Stimulated activated CD4-positive, alpha-beta T cell treated with anti-CD3 and anti-CD28 coated beads, Interleukin-15, amount 100 ng/mL, for 1 hour (primary cell): ENCODE data around the gene MT1A.

ENCODE experiments used
- DNase-seq, 2 donors: peaks; one replicate each; pipeline ENCODE4 v3.0.0-alpha.2; 2020; ENCODE audit warnings: low read depth in 1 of 2, low spot score in 1 of 2

MT1A gene

GRCh38 chr16:56630134-56630533 is 8.3 kb upstream of the MT1A start:
- no peak for DNase-seq

DNA sequence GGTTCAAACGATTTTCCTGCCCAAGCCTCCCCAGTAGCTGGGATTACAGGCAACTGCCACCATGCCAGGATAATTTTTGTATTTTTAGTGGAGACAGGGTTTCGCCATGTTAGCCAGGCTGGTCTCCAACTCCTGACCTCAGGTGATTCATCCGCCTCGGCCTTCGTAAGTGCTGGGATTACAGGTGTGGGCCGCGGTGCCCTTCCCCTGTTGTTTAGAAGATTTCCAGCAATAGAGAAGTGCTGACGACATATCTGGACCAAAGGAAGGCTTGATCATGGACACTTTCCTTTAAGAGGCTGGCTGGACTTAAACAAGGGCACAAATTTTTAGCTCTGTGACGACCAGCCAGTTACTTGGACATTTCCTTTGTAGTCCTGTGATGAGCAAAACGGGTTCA is 7.3 kb upstream of the MT1A start:
- no peak for DNase-seq

DNA sequence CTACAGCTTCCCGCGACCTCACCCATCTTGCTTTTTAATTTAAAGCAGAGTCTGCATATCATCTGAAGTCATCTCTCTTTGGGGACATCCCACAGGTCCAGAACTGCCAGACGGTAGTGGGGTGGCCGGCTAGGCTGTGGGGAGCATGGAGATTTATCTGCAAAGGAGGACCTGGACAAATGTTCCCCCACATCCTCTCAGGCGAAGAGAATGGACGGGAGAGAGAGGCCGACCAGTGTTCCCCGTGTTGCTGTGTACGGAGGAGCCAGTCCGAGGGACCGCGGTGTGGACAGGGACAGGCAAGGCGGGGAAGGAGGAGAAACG is 6.7 kb upstream of the MT1A start:
- no peak for DNase-seq

GRCh38 chr16:56632156-56632847 is 6.2 kb upstream of the MT1A start, which contains the start of gene MT1M:
MT1M (plus strand) TSS chr16:56632659; CDS start chr16:56632732, 73 bp downstream.
- DNase-seq, result no peak

- no peak for DNase-seq
Observed at GRCh38 chr16:56632848-56633365, 5.6 kb upstream of the MT1A start.

DNA sequence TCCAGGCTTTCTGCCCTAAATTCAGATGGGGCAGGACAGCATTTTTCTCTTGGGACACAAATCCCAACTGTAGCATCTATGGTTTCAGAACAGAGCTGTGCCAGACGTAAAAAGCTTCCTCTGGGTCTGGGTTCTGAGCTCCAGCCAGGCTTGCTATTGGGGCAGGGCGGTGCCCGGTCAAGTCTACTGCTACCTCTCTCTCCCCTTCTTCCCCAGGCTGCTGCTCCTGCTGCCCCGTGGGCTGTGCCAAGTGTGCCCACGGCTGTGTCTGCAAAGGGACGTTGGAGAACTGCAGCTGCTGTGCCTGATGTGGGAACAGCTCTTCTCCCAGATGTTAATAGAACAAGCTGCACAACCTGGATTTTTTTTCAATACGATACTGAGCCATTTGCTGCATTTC is 4.9 kb upstream of the MT1A start:
- no peak for DNase-seq

DNA sequence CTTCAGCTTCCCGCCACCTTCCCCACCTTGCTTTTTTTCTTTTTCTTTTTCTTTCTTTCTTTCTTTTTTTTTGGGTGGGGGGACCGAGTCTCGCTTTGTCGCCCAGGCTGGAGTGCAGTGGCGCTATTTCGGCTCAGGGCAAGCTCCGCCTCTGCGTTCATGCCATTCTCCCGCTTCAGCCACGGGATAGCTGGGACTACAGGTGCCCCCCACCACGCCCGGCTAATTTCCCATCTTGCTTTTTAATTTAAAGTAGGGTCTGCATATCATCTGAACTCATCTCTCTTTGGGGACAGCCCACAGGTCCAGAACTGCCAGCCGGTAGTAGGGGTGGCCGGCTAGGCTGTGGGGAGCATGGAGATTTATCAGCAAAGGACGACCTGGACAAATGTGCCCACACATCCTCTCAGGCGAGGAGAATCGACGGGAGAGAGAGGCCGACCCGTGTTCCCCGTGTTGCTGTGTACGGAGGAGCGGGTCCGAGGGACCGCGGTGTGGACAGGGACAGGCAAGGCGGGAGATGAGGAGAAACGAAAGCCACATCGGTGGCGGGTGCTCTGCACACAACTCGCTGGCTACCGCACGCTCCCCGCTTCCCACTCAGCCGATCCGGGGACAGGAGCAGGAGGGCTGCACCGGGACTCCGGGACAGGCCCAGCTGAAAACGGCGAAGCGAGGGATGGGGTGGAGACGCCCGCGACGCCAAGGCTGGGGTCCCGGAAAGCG is 3.6 kb upstream of the MT1A start:
- DNase-seq, result no peak

DNA sequence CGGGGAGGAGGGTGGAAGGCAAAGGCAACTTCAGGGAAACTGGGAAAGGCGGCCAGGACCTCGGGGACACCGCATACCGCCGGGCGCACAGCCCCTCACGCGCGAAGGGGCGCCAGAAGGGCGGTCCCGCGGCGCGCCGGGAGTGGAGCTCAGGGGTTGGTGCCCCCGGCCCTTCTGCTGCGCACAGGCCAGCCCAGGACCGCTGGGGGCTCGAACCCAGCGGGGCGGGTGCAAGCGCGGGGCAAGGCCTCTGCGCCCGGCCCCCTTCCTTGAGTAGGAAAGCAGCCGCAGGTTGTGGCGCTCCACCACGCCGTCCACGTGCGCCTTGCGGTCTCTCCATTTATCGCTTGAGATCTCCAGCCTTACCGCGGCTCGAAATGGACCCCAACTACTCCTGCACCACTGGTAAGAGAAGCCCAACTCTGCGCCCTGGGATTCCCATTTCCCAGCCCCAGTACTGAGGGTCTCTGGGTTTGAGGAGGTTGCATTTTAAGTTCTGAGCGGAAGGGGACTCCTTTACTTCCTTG is 3.0 kb upstream of the MT1A start:
- DNase-seq, result no peak

DNA sequence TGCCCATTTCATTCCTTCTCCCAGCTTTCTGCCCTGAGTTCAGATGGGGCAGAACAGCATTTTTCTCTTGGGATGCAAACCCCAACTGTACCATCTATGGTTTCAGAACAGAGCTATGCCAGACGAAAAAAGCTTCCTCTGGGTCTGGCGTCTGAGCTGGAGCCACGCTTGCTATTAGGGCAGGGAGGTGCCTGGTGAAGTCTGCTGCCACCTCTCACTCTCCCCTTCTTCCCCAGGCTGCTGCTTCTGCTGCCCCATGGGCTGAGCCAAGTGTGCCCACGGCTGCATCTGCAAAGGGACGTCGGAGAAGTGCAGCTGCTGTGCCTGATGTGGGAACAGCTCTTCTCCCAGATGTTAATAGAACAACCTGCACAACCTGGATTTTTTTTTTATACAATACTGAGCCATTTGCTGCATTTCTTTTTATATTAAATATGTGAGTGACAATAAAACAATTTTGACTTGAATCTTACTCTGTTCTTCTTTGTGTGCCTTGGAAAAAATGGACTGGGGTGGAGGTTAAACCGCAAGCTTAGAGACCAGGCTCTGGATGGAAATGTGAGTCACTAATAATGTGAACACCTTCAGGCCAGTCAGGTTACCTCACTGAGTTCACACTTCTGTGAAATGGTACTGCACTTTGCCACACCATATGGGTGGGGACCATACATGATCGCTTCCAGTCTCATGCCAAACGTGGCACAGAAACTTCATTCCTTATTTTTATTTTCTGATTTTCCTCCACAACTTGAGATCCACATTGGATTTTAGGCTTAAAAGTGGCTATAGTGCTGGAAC is 1.7 kb upstream of the MT1A start:
- no peak for DNase-seq

GRCh38 chr16:56639045-56639444 is 579 bp downstream of the MT1A start:
- no peak for DNase-seq

GRCh38 chr16:56640076-56640475 is 1.6 kb downstream of the MT1A start:
- no peak for DNase-seq

DNA sequence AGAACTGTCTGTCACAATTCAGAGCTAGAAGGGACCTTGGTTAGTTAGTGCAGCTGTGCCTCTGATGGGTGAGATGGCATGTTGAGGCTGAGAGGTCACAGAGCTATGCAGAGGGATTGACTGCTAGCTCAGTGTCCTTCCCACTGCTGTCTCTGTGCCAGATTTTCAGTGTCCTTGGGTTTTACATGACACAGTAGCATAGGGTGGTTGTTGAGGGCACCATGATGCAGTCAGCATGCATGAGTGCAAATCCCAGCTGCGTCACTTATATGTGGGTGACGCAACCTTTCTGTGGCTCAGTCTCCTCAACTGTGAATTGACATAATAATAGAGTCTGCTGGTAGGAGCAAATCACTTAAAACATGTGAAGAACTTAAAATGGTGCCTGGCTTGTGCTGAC is 2.7 kb downstream of the MT1A start:
- no peak for DNase-seq

- DNase-seq, result peak; percentile 40 to 62
Observed at GRCh38 chr16:56643080-56643778, 4.8 kb downstream of the MT1A start.

DNA sequence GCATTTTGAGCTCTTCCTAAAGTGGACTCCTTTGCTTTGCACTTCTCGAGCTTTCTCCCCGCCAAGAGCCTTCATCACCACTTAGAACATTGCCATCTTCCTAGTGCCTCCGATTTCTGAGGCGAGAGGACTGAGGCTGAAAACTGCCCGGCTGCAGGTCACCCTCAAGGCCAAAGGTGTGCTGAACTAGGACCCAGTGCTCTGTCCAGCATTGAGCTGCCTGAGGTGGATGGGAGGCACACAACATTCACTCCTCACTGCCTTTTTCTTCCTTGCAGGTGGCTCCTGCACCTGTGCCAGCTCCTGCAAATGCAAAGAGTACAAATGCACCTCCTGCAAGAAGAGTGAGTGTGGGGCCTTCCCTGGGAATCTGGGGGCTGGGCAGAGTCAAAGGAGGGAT is 5.4 kb downstream of the MT1A start:
- no peak for DNase-seq

GRCh38 chr16:56645311-56645710 is 6.8 kb downstream of the MT1A start:
- no peak for DNase-seq

DNA sequence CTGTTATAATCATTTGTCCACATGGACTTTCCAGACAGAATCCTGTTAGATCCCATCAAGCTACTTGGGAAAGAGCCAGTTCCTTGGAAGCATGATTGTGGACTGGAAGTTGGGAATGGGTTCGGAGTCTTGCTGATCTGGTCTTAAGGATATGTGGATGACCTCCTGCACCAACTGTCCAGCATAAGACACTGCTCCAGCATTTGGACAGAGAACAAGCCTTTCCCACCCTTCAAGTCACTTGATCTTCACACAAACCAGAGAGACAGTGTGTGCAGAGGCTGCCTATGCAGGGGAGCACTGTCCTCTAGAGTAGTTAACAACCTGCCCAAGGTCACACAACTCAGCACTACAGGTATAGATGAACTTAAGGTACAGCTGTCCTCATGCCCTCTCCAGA is 7.4 kb downstream of the MT1A start:
- no peak for DNase-seq

DNA sequence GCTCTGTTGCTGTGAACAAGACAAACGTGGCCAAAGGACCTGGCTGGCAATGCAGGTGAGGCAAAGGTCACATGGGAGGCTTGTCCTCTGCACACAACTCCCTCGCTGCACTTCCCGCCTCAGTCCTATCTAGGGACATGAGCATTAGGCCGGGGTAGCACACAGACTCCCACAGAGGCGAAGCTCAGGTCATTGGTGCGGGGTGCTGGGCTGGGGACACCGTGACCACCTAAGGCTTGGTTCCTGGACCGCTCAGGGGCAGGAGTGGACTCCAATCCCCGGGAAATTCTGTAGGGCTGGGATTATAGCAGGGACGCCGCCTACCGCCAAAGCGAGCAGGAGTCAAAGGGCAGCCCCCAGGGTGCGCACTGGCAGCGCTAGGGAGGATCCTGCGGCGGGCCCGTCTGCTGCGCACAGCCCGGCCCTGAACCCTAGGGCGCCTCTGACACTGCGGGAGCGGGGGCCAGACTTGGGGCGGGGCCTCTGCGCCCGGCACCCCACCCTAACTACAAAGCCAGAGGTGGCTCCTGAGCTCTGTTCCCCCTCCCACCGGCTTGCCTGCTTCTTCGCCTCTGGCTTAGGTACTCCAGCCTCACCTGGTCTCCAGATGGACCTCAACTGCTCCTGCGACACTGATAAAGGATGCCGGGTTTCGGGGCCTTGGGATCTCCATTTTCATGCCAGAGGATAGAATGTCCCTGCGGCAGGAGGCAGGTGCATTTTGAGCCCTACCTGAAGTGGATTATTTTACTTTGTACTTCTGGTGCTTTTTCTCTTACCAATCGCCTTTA is 9.4 kb downstream of the MT1A start:
- no peak for DNase-seq

- DNase-seq, result no peak
Observed at GRCh38 chr16:56649271-56649670, 10.8 kb downstream of the MT1A start.

GRCh38 chr16:56649820-56650219 is 11.4 kb downstream of the MT1A start:
- no peak for DNase-seq

- no peak for DNase-seq
Observed at GRCh38 chr16:56651586-56651985, 13.1 kb downstream of the MT1A start, which contains the start of gene MT1B. MT1B (plus strand) TSS chr16:56651886; CDS start chr16:56651954, 68 bp downstream.
